ENCODE measurements around the gene SSX2IP.
"Not testable (repeated sequence)": the region's sequence is repeated elsewhere in the genome, so short reads cannot be mapped to it uniquely, and the experiment has no call there.

The SSX2IP gene

GRCh38 chr1:84731519-84731918 is 41.3 kb upstream of the SSX2IP start:
- no peak overlapping the region for H3K27ac ChIP-seq
- no peak for TF ChIP-seq CTCF (IDR thresholded peaks at IDR 0.05)
- TF ChIP-seq ZFX (IDR thresholded peaks at IDR 0.05; ENCODE audit: borderline replicate concordance): no peak

GRCh38 chr1:84727711-84728110 is 37.5 kb upstream of the SSX2IP start:
- not testable (repeated sequence) for H3K27ac ChIP-seq

- no peak overlapping the region for H3K27ac ChIP-seq
- TF ChIP-seq CTCF (IDR thresholded peaks at IDR 0.05): no peak
- no peak for TF ChIP-seq ZFX (IDR thresholded peaks at IDR 0.05; ENCODE audit: borderline replicate concordance)
Observed at GRCh38 chr1:84726593-84727499, 36.6 kb upstream of the SSX2IP start.

GRCh38 chr1:84724128-84724860 is 34.0 kb upstream of the SSX2IP start:
- TF ChIP-seq ZFX (IDR thresholded peaks at IDR 0.05; ENCODE audit: borderline replicate concordance): no peak
- TF ChIP-seq CTCF (IDR thresholded peaks at IDR 0.05): peak; percentile 58
- H3K27ac ChIP-seq: no peak overlapping the region

GRCh38 chr1:84722794-84723193 is 32.5 kb upstream of the SSX2IP start:
- TF ChIP-seq CTCF (IDR thresholded peaks at IDR 0.05) (no peak), ZFX (IDR thresholded peaks at IDR 0.05; ENCODE audit: borderline replicate concordance) (no peak)
- no peak overlapping the region for H3K27ac ChIP-seq

GRCh38 chr1:84721872-84722271 is 31.6 kb upstream of the SSX2IP start:
- not testable (repeated sequence) for H3K27ac ChIP-seq

GRCh38 chr1:84721152-84721551 is 30.9 kb upstream of the SSX2IP start:
- no peak overlapping the region for H3K27ac ChIP-seq

More at GRCh38 chr1:84721152-84721551, 30.9 kb upstream of the SSX2IP start:
- no peak for TF ChIP-seq CTCF (IDR thresholded peaks at IDR 0.05)
- no peak for TF ChIP-seq ZFX (IDR thresholded peaks at IDR 0.05; ENCODE audit: borderline replicate concordance)

Data from 22Rv1 (cell line).